GM20431 (cell line): ENCODE data around the gene PXT1.

Experiments
- in situ Hi-C: fragments of 300-500 bp; cut with MseI, MboI; formaldehyde crosslinking; loops from one replicate; pipeline ENCODE4 v1.15.0; 2020; ENCODE audit warnings: low sequenced_read_pairs; ENCODE audit not compliant: unreplicated experiment

The PXT1 gene

DNA sequence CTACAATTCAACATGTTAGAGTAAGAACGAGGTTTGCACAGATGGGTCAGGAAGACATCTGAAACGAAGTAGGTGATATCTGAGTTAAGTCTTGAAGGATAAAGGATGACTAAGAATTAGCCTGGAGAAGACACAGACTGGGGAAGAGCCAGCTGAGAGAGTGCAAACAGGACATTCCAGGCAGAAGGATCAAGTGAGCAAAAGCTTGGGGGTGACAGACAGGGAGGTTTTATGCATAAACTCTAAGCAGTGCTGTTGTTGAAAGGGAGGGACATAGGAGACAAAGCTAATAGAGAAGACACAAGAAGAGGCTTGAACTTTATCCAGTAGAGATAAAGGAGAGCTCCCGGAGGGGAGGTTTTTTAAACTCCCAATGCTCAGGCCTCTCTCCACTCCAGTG is 40.2 kb downstream of the PXT1 start:
- in situ Hi-C loops: no loop called here

- in situ Hi-C loops: no loop called here
Observed at GRCh38 chr6:36399970-36400369, 42.7 kb downstream of the PXT1 start.

DNA sequence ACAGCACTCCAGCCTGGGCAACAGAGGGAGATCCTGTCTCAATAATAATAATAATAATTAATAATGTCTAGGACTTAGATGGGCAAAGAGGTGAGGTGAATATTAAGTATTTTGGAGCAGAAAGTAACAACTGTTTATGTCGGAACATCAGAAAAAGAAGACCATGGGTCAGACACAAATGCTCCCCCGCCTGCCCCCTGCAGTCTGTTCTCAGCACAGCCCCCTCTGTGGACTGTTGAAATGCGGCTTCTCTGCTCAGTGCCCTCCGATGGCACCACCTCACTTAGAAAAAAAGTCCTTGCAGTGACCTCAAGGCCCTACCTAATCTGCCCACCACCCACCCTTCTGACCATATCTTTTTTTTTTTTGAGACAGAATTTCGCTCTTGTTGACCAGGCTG is 50.0 kb downstream of the PXT1 start:
- in situ Hi-C loops: no loop called here

GRCh38 chr6:36389353-36389752 is 53.3 kb downstream of the PXT1 start:
- in situ Hi-C loops: no loop called here

DNA sequence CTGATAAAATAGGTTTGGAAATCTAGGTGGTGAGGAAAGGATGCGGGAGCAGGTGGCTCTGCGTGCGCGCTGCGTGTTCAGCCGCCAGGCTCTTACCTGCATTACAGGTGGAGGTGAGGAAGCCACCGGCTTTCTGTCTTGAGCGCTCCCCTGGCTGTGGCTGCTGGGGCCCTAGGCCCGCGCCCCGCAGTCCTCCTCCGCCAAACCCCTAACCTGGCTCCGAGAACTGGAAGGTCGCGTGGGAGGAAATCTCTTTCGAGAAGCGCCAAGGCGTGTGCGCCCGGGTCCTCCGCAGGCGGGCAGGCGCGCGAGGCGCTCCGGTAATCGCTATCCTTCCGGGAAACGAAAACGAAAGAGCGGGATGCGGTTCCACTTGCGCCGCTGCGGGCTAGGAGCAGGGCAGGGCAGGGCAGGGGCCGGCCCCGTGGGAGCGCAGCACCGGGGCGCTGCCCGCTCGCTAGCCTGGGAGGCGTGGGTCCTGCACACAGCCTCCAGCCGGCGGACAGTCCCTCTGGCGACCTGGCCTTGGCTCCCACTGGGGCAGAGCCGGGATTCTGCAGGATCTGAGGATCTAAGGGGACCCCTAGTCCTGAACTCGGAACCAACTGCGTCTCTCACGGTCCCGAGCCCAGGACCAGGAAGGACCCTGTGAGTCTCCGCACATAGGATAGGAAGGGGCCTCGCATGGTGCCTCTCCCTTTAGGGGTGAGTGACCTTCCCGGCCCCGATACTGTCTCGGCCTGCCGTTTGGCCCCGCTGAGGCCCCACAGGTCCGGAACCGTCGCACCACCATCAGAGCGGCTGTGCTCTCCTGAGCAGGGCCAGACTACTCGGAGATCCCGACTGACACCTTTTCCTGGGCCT is 55.0 kb downstream of the PXT1 start, which contains the start of gene ETV7:
TSS of gene ETV7 (minus strand) at position 230 of the 864 bp plus-strand sequence. CDS start at position 102, 128 bp downstream.
- in situ Hi-C loops: no loop called here

GRCh38 chr6:36386495-36387439 is 55.9 kb downstream of the PXT1 start:
- in situ Hi-C loops: no loop called here

DNA sequence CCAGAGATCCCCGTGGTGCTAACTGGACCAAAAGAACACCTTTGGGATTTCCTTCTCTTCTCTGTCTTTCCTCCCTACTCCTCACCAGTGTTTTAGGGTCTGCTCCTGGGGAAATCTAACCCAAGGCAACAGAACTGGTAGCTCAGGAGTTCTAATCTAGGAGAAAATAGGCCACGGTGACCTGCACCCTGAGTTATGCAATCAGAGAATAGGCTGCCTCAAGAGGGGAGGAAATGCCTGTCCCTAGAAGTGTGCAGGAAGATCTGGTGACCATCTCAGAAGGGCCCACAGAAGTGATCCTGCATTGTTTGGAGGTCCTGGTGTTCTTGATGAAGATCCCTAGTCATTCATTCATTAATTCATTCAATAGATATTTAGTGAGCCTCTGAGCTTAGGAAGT is 58.6 kb downstream of the PXT1 start:
- in situ Hi-C loops: no loop called here

- in situ Hi-C loops: no loop called here
Observed at GRCh38 chr6:36383606-36384005, 59.0 kb downstream of the PXT1 start.

GRCh38 chr6:36382976-36383375 is 59.7 kb downstream of the PXT1 start:
- in situ Hi-C loops: no loop called here

- in situ Hi-C loops: no loop called here
Observed at GRCh38 chr6:36381502-36382389, 60.9 kb downstream of the PXT1 start.

DNA sequence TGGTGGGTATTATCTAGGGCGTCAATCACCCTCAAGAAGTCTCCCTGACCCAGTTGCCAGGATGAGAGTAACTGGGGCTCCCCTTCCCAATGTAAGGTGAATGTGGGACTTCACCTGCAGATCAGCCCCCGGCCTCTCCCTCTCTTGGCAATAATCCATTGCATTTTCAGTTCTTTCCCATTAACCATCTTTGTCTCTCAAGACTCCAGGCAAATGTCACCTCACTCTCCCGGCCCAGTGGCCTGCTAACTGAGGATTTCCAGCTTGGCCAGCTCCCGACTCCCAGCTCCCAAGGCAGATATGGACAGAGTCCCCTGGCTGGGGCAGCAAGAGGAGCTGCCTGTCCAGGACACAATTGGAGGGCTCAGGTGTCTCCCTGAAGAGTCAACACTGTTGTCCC is 62.5 kb downstream of the PXT1 start:
- in situ Hi-C loops: no loop called here

DNA sequence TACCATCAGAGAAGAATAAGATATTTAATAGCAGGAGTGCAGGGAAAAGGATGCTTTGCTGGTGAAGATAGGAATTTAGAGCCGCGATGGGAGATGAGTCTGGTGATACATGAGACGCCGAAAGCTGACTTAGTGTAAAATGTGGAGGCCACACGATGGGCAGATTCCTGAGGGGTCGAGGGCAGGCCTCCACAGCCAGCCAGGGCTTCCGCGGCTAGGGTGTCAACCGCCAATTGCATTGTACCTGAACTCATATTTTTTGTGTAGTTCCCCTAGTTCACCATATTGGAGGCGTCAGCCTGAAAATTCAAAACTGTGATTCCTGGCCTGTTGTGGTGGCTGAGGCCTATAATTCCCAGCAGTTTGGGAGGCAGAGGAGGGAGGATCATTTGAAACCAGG is 63.7 kb downstream of the PXT1 start:
- in situ Hi-C loops: no loop called here

- in situ Hi-C loops: no loop called here
Observed at GRCh38 chr6:36378243-36378920, 64.3 kb downstream of the PXT1 start.

DNA sequence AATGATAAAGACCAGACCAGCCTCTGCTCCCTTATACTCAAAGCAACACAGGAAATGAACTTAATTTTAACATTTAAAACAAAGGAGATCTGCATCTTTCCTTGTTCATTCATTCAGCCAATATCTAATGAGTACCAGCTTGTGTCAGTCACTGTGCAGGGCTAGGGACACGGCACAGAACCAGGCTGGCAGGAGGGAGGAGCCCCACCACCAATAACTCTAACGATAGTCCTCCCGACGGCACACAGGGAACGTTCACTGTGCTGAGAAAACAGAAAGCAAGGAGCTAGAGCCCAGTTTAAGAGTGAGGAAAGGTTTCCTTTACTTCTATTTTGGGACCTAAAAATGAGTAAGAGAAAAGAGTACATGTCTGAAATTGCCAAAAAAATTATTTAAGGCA is 65.1 kb downstream of the PXT1 start:
- in situ Hi-C loops: no loop called here

DNA sequence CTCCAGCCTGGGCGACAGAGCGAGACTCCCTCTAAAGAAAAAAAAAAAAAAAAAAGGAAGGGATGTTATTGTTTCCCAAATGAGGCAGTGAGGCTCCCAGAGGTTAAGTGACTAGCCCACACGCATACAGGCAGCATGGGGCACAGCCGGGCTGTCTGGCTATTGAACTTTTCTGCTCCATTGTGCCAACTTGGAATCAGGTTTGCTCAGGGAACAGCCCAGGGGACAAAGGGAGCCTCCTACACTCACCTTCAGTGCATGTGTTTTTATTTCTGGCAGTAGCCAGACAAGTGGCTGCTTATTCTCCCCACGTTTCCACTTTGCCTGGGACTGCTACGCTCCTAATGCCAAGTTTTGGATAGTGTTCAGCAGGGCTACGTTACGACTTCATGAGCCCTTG is 65.9 kb downstream of the PXT1 start:
- in situ Hi-C loops: no loop called here

DNA sequence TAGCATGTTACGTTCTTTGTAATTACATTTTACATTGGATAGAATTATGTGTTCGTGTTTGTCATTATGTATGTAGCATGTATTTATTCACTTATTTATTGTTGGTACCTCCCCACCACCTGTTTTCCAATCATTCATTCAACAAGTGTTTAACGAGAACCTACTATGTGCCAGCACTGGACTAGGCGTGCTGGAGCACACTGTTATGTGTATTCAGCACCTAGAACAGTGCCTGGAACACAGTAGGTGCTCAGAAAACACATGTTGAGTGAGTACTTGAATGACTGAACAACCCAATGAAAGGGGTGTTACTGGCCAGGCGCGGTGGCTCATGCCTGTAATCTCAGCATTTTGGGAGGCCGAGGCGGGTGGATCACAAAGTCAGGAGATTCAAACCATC is 66.5 kb downstream of the PXT1 start:
- in situ Hi-C loops: no loop called here

DNA sequence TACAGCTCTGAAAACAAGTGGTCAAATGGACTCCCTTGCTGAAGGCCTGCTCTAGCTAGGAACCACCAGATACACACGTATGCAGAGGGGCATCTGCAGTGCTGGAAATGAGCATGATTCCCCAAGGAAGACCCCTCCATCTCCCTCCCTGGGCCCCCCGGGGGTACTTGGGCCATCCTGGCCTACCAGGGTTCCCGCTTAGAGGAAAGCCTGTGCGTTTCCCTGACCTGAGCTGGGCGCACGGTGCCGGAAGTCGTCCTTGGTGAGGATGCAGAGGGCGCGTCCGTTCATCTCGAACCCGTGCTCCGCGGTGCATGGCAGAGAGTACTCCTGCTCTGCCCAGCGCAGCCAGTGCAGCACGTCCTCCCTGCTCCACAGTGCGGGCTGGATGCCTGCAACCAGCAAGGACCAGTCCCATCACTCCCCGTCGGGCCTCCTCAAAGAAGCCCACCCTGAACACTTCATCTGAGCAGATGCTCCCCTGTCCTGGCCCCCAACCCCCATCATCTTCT is 67.0 kb downstream of the PXT1 start:
- in situ Hi-C loops: no loop called here

- in situ Hi-C loops: no loop called here
Observed at GRCh38 chr6:36374972-36375371, 67.7 kb downstream of the PXT1 start.

DNA sequence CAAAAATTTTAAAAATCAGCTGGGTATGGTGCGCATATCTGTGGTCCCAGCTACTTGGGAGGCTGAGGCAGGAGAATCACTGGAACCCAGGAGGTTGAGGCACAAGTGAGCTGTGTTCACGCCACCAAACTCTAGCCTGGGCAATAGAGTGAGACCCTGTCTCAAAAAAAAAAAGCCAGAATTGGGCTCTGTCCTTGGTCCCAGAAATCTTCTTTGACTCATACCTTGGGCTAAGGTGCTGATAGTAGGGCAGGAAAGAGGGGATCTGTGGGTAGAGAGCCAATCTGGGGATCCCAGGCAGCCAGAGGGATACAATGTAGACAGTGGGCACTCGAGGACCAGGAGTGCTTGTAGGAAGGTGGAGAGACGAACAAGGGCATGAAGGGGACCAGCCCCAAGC is 68.5 kb downstream of the PXT1 start:
- in situ Hi-C loops: no loop called here
